AG04449 (cell line): ENCODE results near the gene DLG4.

ENCODE experiments used
- CTCF ChIA-PET: fragments of 350-600 bp; formaldehyde crosslinking; extraction: SDS; loops from one replicate; lab custom pipeline; 2021; ENCODE audit warnings: antibody characterized with exemption; lab: Yijun Ruan, JAX
- POLR2A ChIA-PET: fragments of 400-600, 350-600 bp; formaldehyde crosslinking; extraction: SDS; loops from one replicate; lab custom pipeline; 2020; ENCODE audit warnings: antibody characterized with exemption, inconsistent platforms; lab: Yijun Ruan, JAX
- DNase-seq: peaks from one replicate; pipeline ENCODE4 v3.0.0-alpha.2; 2010; ENCODE audit warnings: low read depth, low spot score
- H3K4me3 ChIP-seq: 2 replicates; pipeline ENCODE4 v1.5.1; 2011; ENCODE audit warnings: low read depth, mild to moderate bottlenecking, control low read depth, low read length
- TF ChIP-seq, protein P1 (sequence below): IDR thresholded peaks from one replicate; pipeline ENCODE4 v1.5.1; 2011; ENCODE audit warnings: mild to moderate bottlenecking, moderate library complexity, low read length, control low read depth, inconsistent platforms; ENCODE audit not compliant: insufficient read depth; ENCODE audit errors: missing control alignments

DLG4 gene

DNA sequence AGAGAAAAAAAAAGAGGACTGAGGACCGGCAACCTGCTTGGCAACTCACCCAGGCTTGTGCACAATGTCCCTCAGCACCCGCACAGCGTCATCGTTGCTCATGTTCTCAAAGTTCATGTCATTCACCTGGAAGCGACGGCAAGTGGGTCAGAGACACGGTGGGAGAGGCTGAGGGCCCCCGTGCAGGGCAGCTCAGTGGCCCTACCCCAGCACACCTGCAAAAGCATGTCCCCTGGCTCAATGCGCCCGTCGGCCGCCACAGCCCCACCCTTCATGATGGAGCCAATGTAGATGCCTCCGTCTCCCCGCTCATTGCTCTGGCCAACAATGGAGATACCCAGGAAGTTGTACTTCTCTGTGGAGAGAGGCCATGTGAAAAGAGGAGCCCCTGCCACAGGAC is 9.3 kb upstream of the DLG4 start:
- TF ChIP-seq, protein P1, sequence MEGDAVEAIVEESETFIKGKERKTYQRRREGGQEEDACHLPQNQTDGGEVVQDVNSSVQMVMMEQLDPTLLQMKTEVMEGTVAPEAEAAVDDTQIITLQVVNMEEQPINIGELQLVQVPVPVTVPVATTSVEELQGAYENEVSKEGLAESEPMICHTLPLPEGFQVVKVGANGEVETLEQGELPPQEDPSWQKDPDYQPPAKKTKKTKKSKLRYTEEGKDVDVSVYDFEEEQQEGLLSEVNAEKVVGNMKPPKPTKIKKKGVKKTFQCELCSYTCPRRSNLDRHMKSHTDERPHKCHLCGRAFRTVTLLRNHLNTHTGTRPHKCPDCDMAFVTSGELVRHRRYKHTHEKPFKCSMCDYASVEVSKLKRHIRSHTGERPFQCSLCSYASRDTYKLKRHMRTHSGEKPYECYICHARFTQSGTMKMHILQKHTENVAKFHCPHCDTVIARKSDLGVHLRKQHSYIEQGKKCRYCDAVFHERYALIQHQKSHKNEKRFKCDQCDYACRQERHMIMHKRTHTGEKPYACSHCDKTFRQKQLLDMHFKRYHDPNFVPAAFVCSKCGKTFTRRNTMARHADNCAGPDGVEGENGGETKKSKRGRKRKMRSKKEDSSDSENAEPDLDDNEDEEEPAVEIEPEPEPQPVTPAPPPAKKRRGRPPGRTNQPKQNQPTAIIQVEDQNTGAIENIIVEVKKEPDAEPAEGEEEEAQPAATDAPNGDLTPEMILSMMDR = no peak
- no peak overlapping the region for H3K4me3 ChIP-seq
- CTCF ChIA-PET = interaction anchor here (1.5 kb wide), 1 partner anchor 52 kb away, joined by 3 read pairs; no protein-coding TSS in a partner anchor
- POLR2A ChIA-PET = interaction anchor here (1.0 kb wide), 1 partner anchor 9 kb away, joined by 5 read pairs; the partner anchor contains the start of genes ACADVL and DLG4
- DNase-seq = no peak

DNA sequence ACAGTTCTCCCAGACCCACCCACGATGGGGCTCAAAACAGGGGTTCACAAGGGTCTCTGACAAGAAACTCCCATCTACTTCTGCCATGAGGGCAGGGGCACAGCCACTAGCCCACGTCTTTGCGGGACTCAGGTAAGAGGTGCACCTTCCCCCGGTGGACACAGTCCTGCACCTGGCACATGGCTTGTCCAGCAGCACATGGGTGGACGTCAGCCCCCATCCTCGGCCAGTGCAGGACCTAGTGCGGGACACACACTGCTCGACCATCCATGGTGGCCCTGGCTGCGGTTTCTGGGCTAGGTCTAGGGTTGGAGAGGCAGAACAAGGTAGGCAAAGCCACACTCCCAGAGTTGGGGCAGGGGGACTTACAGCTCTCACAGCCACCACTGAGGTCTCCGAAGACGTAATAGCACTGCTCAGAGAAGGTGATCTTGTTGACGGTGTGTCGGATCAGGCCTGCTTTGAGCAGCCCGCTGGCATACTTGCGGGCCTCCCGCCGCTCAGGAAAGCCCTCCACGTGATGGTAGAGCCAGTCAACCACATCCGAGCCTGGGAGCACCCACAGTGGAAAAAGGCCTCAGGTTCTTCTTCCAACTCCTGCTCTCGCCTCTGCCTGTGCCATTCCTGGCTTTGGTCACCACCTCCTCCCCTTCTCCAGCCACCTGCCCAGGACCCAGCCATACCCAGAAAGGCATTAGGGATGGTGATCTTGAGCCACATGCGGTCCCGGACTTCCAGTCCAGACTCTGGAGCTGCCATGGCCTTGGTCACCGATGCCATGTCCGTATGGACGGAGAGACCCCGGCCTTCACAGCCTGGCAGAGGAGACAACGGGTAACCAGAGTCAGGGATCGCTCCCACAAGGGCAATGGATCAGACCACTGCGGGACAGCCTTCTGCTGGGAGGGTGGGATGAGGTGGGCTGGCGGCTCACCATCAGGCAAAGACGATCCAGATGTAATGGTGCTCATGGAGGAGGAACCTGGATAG is 7.4 kb upstream of the DLG4 start:
- DNase-seq = no peak
- ChIA-PET CTCF (no interaction called here), POLR2A (no interaction called here)
- H3K4me3 ChIP-seq = no peak overlapping the region
- TF ChIP-seq, protein P1 = no peak

DNA sequence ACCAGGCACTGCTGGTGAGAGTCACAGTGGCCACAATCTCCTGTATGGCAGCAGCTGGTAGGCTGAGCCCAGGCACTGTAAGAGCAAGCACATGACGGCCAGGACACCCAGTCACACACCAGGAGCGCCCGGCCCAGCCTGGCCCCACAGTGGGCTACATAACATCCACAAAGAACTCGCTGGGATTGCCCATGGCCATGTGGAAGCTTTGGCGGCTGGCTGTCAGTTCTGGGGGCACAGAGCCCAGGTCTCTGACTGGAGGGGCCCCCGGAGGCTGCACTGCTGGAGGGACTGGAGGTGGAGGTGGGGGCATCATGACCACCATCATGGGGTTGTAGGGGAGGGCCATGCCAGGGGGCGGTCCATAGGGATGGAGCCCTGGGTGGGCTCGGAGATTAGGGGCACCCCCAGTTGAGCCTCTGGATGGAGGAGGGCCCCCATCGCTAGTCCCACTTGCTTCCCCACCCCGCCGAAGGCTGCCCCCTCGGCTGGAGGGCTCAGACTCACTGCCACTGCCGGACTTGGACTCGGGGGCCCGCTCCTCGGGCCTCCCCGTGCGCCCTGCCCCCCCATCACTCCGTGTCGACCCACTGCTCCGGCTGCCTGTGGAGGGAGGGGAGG is 6.2 kb upstream of the DLG4 start:
- TF ChIP-seq, protein P1 = no peak
- no peak overlapping the region for H3K4me3 ChIP-seq
- CTCF ChIA-PET = interaction anchor here (1.1 to 1.9 kb wide), 2 partner anchors 12 to 71 kb away, joined by 4 read pairs; no protein-coding TSS in a partner anchor
- POLR2A ChIA-PET = no interaction called here
- no peak for DNase-seq

DNA sequence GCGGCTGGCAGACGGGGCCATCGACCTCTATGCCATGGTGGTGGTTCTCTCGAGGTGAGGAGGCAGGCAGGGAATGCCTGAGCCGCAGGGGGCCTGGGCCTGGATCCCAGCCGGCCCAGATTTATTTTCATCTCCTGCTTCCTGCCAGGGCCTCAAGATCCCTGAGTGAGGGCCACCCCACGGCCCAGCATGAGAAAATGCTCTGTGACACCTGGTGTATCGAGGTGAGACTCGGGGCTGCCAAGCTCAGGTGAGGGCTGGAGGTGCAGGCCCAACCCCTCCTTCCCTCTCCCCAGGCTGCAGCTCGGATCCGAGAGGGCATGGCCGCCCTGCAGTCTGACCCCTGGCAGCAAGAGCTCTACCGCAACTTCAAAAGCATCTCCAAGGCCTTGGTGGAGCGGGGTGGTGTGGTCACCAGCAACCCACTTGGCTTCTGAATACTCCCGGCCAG is 5.0 kb upstream of the DLG4 start:
- no peak for DNase-seq
- POLR2A ChIA-PET = interaction anchor here (0.7 to 6.6 kb wide), 2 partner anchors 8 to 9 kb away, joined by 4 to 82 read pairs; partner anchors contain the start of gene DVL2
- H3K4me3 ChIP-seq = no peak overlapping the region
- TF ChIP-seq, protein P1 = no peak
- CTCF ChIA-PET = interaction anchor here (1.3 to 1.9 kb wide), 2 partner anchors 9 to 10 kb away, joined by 4 read pairs; no protein-coding TSS in a partner anchor

DNA sequence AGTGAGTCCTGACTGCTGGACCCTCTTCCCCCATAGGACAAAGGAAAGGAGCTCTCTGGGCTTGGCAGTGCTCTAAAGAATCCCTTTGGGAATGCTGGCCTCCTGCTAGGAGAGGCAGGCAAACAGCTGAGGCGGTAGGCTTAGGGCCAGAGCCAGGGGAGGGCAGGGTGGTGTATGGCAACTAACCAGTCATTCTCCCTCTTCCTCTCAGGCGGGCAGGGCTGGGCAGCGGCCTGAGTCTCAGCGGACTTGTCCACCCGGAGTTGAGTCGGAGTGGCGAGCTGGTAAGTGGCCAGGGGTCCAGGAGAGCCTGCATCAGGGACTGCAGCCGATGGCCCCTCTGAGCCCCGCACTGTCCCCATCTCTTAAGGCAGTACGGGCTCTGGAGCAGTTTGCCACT is 4.5 kb upstream of the DLG4 start:
- ChIA-PET CTCF (interaction anchor here (0.8 to 1.9 kb wide), 3 partner anchors 8 to 18 kb away, joined by 3 to 4 read pairs (median 4); partner anchors contain the start of gene GABARAP), POLR2A (interaction anchor here (6.6 kb wide), 1 partner anchor 9 kb away, joined by 82 read pairs; the partner anchor contains the start of gene DVL2)
- H3K4me3 ChIP-seq = no peak overlapping the region
- TF ChIP-seq, protein P1 = no peak
- no peak for DNase-seq
